8988T (cell line): ENCODE data around the gene LARGE1.

Source experiments
- DNase-seq: peaks from one replicate; pipeline ENCODE4 v3.0.0; 2011

Gene LARGE1

GRCh38 chr22:33811686-33812085 is 108.6 kb downstream of the LARGE1 start:
- DNase-seq, result no peak

- DNase-seq, result no peak
Measured at GRCh38 chr22:33811208-33811607, 109.1 kb downstream of the LARGE1 start.

- DNase-seq, result no peak
Measured at GRCh38 chr22:33807470-33807869, 112.8 kb downstream of the LARGE1 start.

- DNase-seq, result no peak
Measured at GRCh38 chr22:33806191-33806590, 114.1 kb downstream of the LARGE1 start.

- DNase-seq, result no peak
Measured at GRCh38 chr22:33803371-33804282, 116.6 kb downstream of the LARGE1 start.

GRCh38 chr22:33798401-33798800 is 121.9 kb downstream of the LARGE1 start:
- no peak for DNase-seq

GRCh38 chr22:33796494-33796893 is 123.8 kb downstream of the LARGE1 start:
- no peak for DNase-seq

GRCh38 chr22:33793475-33793874 is 126.8 kb downstream of the LARGE1 start:
- no peak for DNase-seq

- DNase-seq, result no peak
Measured at GRCh38 chr22:33792832-33793231, 127.4 kb downstream of the LARGE1 start.

GRCh38 chr22:33789690-33790253 is 130.5 kb downstream of the LARGE1 start:
- no peak for DNase-seq

- DNase-seq, result no peak
Measured at GRCh38 chr22:33788927-33789326, 131.3 kb downstream of the LARGE1 start.

- no peak for DNase-seq
Measured at GRCh38 chr22:33787645-33788456, 132.4 kb downstream of the LARGE1 start.

GRCh38 chr22:33786149-33786548 is 134.1 kb downstream of the LARGE1 start:
- no peak for DNase-seq

- no peak for DNase-seq
Measured at GRCh38 chr22:33785283-33785968, 134.8 kb downstream of the LARGE1 start.

- DNase-seq, result no peak
Measured at GRCh38 chr22:33781411-33781810, 138.9 kb downstream of the LARGE1 start.

- no peak for DNase-seq
Measured at GRCh38 chr22:33780531-33781136, 139.6 kb downstream of the LARGE1 start.

- no peak for DNase-seq
Measured at GRCh38 chr22:33779243-33779642, 141.0 kb downstream of the LARGE1 start.

GRCh38 chr22:33776491-33776890 is 143.8 kb downstream of the LARGE1 start:
- DNase-seq, result no peak

GRCh38 chr22:33774781-33775180 is 145.5 kb downstream of the LARGE1 start:
- DNase-seq, result no peak

GRCh38 chr22:33772745-33773144 is 147.5 kb downstream of the LARGE1 start:
- DNase-seq, result no peak

- DNase-seq, result no peak
Measured at GRCh38 chr22:33771136-33771535, 149.1 kb downstream of the LARGE1 start.

- DNase-seq, result no peak
Measured at GRCh38 chr22:33770723-33771122, 149.6 kb downstream of the LARGE1 start.

GRCh38 chr22:33766091-33766490 is 154.2 kb downstream of the LARGE1 start:
- DNase-seq, result no peak
